H9 (cell line): Measurements from ENCODE around the gene KCND2. TPM values are rescaled to one million over a fixed set of nuclear protein-coding genes. Genes with fewer than 3 reads are reported as not detected.

ENCODE experiments used
- DNase-seq: peaks from one replicate; pipeline ENCODE4 v3.0.0-alpha.2; 2017
- H2AFZ ChIP-seq: one replicate; pipeline ENCODE4 v1.6.1; 2013; ENCODE audit warnings: mild to moderate bottlenecking, low read length, control low read depth, moderate library complexity
- H2AK5ac ChIP-seq: 2 replicates; pipeline ENCODE4 v1.6.1; 2013; ENCODE audit warnings: low read length, control low read depth, mixed read lengths; ENCODE audit not compliant: insufficient read length
- H2BK120ac ChIP-seq: one replicate; pipeline ENCODE4 v1.6.1; 2013; ENCODE audit warnings: low read depth, mild to moderate bottlenecking, low read length, control low read depth, inconsistent platforms; ENCODE audit not compliant: poor library complexity, severe bottlenecking
- H2BK12ac ChIP-seq: 2 replicates; pipeline ENCODE4 v1.6.1; 2013; ENCODE audit warnings: low read length, control low read depth, mixed read lengths, low read depth; ENCODE audit not compliant: insufficient read length
- H2BK15ac ChIP-seq: 2 replicates; pipeline ENCODE4 v1.6.1; 2013; ENCODE audit warnings: low read depth, low read length, control low read depth
- H2BK20ac ChIP-seq: one replicate; pipeline ENCODE4 v1.6.1; 2013; ENCODE audit warnings: low read depth, mild to moderate bottlenecking, low read length, control low read depth, inconsistent platforms; ENCODE audit not compliant: poor library complexity, severe bottlenecking
- H2BK5ac ChIP-seq: 2 replicates; pipeline ENCODE4 v1.6.1; 2013; ENCODE audit warnings: low read length, control low read depth, mixed read lengths; ENCODE audit not compliant: insufficient read length
- H3K14ac ChIP-seq: 2 replicates; pipeline ENCODE4 v1.6.1; 2013; ENCODE audit warnings: low read length, control low read depth; ENCODE audit not compliant: insufficient read depth
- H3K18ac ChIP-seq: 2 replicates; pipeline ENCODE4 v1.6.1; 2013; ENCODE audit warnings: low read depth, mild to moderate bottlenecking, mixed read lengths, low read length, control low read depth; ENCODE audit not compliant: insufficient read length
- H3K23ac ChIP-seq: 2 replicates; pipeline ENCODE4 v1.6.1; 2013; ENCODE audit warnings: low read length, control low read depth, mixed read lengths, low read depth; ENCODE audit not compliant: insufficient read length
- H3K23me2 ChIP-seq: 2 replicates; pipeline ENCODE4 v1.6.1; 2013; ENCODE audit warnings: low read depth, mild to moderate bottlenecking, mixed read lengths, low read length, control low read depth; ENCODE audit not compliant: insufficient read length, poor library complexity, severe bottlenecking
- H3K27ac ChIP-seq: 2 replicates; pipeline ENCODE4 v1.5.1; 2013; ENCODE audit warnings: low read length, control low read depth, mixed read lengths, low read depth; ENCODE audit not compliant: insufficient read length
- H3K27me3 ChIP-seq: 2 replicates; pipeline ENCODE4 v1.6.1; 2013; ENCODE audit warnings: low read length, control low read depth, inconsistent platforms; ENCODE audit not compliant: insufficient read depth
- H3K4ac ChIP-seq: 2 replicates; pipeline ENCODE4 v1.6.1; 2013; ENCODE audit warnings: low read depth, mild to moderate bottlenecking, control low read depth, inconsistent platforms, low read length, moderate library complexity
- H3K4me1 ChIP-seq: 2 replicates; pipeline ENCODE4 v1.6.1; 2013; ENCODE audit warnings: low read length, control low read depth, inconsistent platforms; ENCODE audit not compliant: insufficient read depth
- H3K4me2 ChIP-seq: 2 replicates; pipeline ENCODE4 v1.6.1; 2013; ENCODE audit warnings: low read length, control low read depth, mixed read lengths; ENCODE audit not compliant: insufficient read length, insufficient read depth
- H3K56ac ChIP-seq: 2 replicates; pipeline ENCODE4 v1.6.1; 2013; ENCODE audit warnings: low read depth, mild to moderate bottlenecking, mixed read lengths, low read length, control low read depth; ENCODE audit not compliant: insufficient read length
- H3K79me1 ChIP-seq: 2 replicates; pipeline ENCODE4 v1.6.1; 2013; ENCODE audit warnings: low read depth, mild to moderate bottlenecking, moderate library complexity, low read length, control low read depth, inconsistent platforms; ENCODE audit not compliant: insufficient read depth, poor library complexity, severe bottlenecking
- H3K79me2 ChIP-seq: 2 replicates; pipeline ENCODE4 v1.6.1; 2013; ENCODE audit warnings: low read length, control low read depth, inconsistent platforms; ENCODE audit not compliant: insufficient read depth
- H3K9ac ChIP-seq: 2 replicates; pipeline ENCODE4 v1.6.1; 2013; ENCODE audit warnings: low read length, control low read depth, mixed read lengths; ENCODE audit not compliant: insufficient read length; ENCODE audit errors: extremely low read depth
- H3K9me3 ChIP-seq: one replicate; pipeline ENCODE4 v1.6.1; 2013; ENCODE audit warnings: low read depth, low read length, inconsistent platforms; ENCODE audit not compliant: control insufficient read depth
- H3T11ph ChIP-seq: one replicate; pipeline ENCODE4 v1.6.1; 2013; ENCODE audit warnings: mild to moderate bottlenecking, low read length, control low read depth, inconsistent platforms
- H4K20me1 ChIP-seq: one replicate; pipeline ENCODE4 v1.6.1; 2013; ENCODE audit not compliant: control insufficient read depth, insufficient read length, insufficient read depth
- H4K5ac ChIP-seq: 2 replicates; pipeline ENCODE4 v1.6.1; 2013; ENCODE audit warnings: low read depth, mild to moderate bottlenecking, mixed read lengths, low read length, control low read depth; ENCODE audit not compliant: insufficient read length
- H4K8ac ChIP-seq: replicated peaks from 2 replicates; pipeline ENCODE4 v1.6.1; 2013; ENCODE audit warnings: low read length, control low read depth, mixed read lengths, low read depth; ENCODE audit not compliant: insufficient read length
- H4K91ac ChIP-seq: 2 replicates; pipeline ENCODE4 v1.6.1; 2013; ENCODE audit warnings: low read depth, mild to moderate bottlenecking, moderate library complexity, mixed read lengths, low read length, control low read depth; ENCODE audit not compliant: insufficient read length
- H3K27ac Mint-ChIP-seq, 3 experiments: 2 replicates in 2 of 3; 3 replicates in 1 of 3; pipeline ENCODE4 v1.8.0; 2020 to 2021; ENCODE audit warnings: mixed read lengths in 3 of 3, mild to moderate bottlenecking in 1 of 3, moderate library complexity in 1 of 3
- H3K27me3 Mint-ChIP-seq: 2 replicates; pipeline ENCODE4 v1.8.0; 2021; ENCODE audit warnings: low read depth, mild to moderate bottlenecking, moderate library complexity, mixed read lengths
- H3K36me3 Mint-ChIP-seq, 3 experiments: 2 replicates in 2 of 3; 3 replicates in 1 of 3; pipeline ENCODE4 v1.8.0; 2020 to 2021; ENCODE audit warnings: low read depth in 3 of 3, mixed read lengths in 3 of 3; ENCODE audit not compliant: insufficient read depth in 1 of 3
- H3K4me1 Mint-ChIP-seq, 2 experiments: 2 replicates each; pipeline ENCODE4 v1.8.0; 2020; ENCODE audit warnings: mixed read lengths in 2 of 2
- H3K4me3 Mint-ChIP-seq, 2 experiments: 2 replicates in 1 of 2; 3 replicates in 1 of 2; pipeline ENCODE4 v1.8.0; 2020 to 2021; ENCODE audit warnings: mild to moderate bottlenecking in 2 of 2, mixed read lengths in 2 of 2, moderate library complexity in 1 of 2
- H3K9me3 Mint-ChIP-seq, 2 experiments: 2 replicates in 1 of 2; 3 replicates in 1 of 2; pipeline ENCODE4 v1.8.0; 2020; ENCODE audit warnings: mild to moderate bottlenecking in 2 of 2, mixed read lengths in 2 of 2, moderate library complexity in 1 of 2
- WGBS: extraction: QIAGEN DNeasy Blood & Tissue Kit; methylation state at CpG from one replicate; pipeline ENCODE4 v1.1.7; 2013; ENCODE audit warnings: missing lambda C conversion rate, low lambda C conversion rate, mixed read lengths; ENCODE audit not compliant: insufficient read length; ENCODE audit errors: extremely low coverage; 5-methylcytosine and 5-hydroxymethylcytosine counted together
- total RNA-seq: library from RNA; stranded (reverse); gene quantifications from 2 replicates; pipeline ENCODE4 v1.2.1, GENCODE V29; 2021
- TF ChIP-seq, protein P1 (sequence below): fragments of 200-600 bp; sonication (generic); conservative IDR thresholded peaks from 3 replicates; pipeline ENCODE4 v1.8.0; 2021; ENCODE audit warnings: antibody characterized with exemption, mild to moderate bottlenecking

Gene KCND2
- total RNA-seq, 1 experiment from 2014 or later = 6.4 TPM

DNA sequence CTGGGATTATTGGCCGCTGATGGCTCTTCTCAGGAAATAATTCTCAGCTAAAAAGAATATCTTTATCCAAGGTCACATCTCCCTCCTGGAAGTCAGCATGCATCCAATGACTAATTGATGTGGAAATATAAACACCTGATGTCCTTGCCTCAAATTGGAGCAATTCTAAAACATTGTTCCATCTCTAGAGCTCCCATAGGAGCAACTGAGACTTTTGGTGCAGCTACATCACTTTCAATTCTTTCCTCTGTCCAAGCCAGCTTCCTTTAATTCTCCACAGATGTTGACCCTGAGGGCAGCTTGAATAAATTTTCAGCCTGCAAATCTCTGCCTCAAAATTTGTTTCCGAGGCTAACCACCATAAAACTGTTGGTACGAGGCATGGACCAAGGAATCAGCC, 43.9 kb upstream of the KCND2 start:
- H3K9ac ChIP-seq = no peak overlapping the region
- WGBS = no CpG with 5 or more reads among the region's 3 CpGs
- no peak overlapping the region for H3K27ac ChIP-seq
- no peak overlapping the region for H3T11ph ChIP-seq
- H3K4me2 ChIP-seq = no peak overlapping the region
- H3K23ac ChIP-seq = no peak overlapping the region
- no peak overlapping the region for H4K8ac ChIP-seq
- no peaks in the 10 kb centered on the region for H3K79me1 ChIP-seq
- H2AK5ac ChIP-seq = no peak overlapping the region
- no peak for DNase-seq
- no peak overlapping the region for H4K5ac ChIP-seq
- H2BK5ac ChIP-seq = no peak overlapping the region
- H2BK12ac ChIP-seq = no peak overlapping the region
- Mint-ChIP-seq H3K9me3 (no peaks in the 10 kb centered on the region), H3K4me3 (no peak overlapping the region), H3K36me3 (no peaks in the 10 kb centered on the region), H3K4me1 (peaks cover 2 to 5% of the 10 kb centered on the region in 2 experiments; a peak in 2 of 4 replicates), H3K27ac (no peak overlapping the region), H3K27me3 (no peaks in the 10 kb centered on the region)
- no peaks in the 10 kb centered on the region for H3K27me3 ChIP-seq
- no peaks in the 10 kb centered on the region for H3K9me3 ChIP-seq
- no peak overlapping the region for H4K91ac ChIP-seq
- H3K23me2 ChIP-seq = no peaks in the 10 kb centered on the region
- H3K14ac ChIP-seq = no peak overlapping the region
- H2BK120ac ChIP-seq = no peak overlapping the region
- H3K4me1 ChIP-seq = no peaks in the 10 kb centered on the region
- no peak overlapping the region for H3K56ac ChIP-seq
- TF ChIP-seq, protein P1, sequence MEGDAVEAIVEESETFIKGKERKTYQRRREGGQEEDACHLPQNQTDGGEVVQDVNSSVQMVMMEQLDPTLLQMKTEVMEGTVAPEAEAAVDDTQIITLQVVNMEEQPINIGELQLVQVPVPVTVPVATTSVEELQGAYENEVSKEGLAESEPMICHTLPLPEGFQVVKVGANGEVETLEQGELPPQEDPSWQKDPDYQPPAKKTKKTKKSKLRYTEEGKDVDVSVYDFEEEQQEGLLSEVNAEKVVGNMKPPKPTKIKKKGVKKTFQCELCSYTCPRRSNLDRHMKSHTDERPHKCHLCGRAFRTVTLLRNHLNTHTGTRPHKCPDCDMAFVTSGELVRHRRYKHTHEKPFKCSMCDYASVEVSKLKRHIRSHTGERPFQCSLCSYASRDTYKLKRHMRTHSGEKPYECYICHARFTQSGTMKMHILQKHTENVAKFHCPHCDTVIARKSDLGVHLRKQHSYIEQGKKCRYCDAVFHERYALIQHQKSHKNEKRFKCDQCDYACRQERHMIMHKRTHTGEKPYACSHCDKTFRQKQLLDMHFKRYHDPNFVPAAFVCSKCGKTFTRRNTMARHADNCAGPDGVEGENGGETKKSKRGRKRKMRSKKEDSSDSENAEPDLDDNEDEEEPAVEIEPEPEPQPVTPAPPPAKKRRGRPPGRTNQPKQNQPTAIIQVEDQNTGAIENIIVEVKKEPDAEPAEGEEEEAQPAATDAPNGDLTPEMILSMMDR = no peak
- no peak overlapping the region for H2AFZ ChIP-seq
- no peak overlapping the region for H2BK20ac ChIP-seq
- H3K4ac ChIP-seq = no peak overlapping the region
- no peak overlapping the region for H3K18ac ChIP-seq
- no peaks in the 10 kb centered on the region for H4K20me1 ChIP-seq
- H3K79me2 ChIP-seq = no peaks in the 10 kb centered on the region
- H2BK15ac ChIP-seq = no peak overlapping the region
